ENCODE results near the gene CAMK4. TPM values are rescaled to one million over a fixed set of nuclear protein-coding genes. Genes with fewer than 3 reads are reported as not detected.
"Not testable (repeated sequence)": the region's sequence is repeated elsewhere in the genome, so short reads cannot be mapped to it uniquely, and the experiment has no call there.

CAMK4 gene
- total RNA-seq, 1 donor, result 89.3 TPM

- Histone ChIP-seq H3K27me3 (ENCODE audit: insufficient read depth, low read length) (no peaks in the 10 kb centered on the region), H3K4me3 (ENCODE audit: low read length) (no peak overlapping the region), H3K4me1 (ENCODE audit: insufficient read depth, low read length) (no peaks in the 10 kb centered on the region), H3K9me3 (ENCODE audit: low read depth, low read length) (peaks cover 10% of the 10 kb centered on the region)
Observed at GRCh38 chr5:111301264-111301663, 77.1 kb downstream of the CAMK4 start.

GRCh38 chr5:111302043-111302442 lies 77.9 kb downstream of the CAMK4 start:
- H3K4me1 ChIP-seq (ENCODE audit: insufficient read depth, low read length); H3K27me3 ChIP-seq (ENCODE audit: insufficient read depth, low read length); H3K4me3 ChIP-seq (ENCODE audit: low read length): not testable (repeated sequence)
- peaks cover 10% of the 10 kb centered on the region for H3K9me3 ChIP-seq (ENCODE audit: low read depth, low read length)

- Histone ChIP-seq H3K4me3 (ENCODE audit: low read length) (no peak overlapping the region), H3K9me3 (ENCODE audit: low read depth, low read length) (no peaks in the 10 kb centered on the region), H3K4me1 (ENCODE audit: insufficient read depth, low read length) (no peaks in the 10 kb centered on the region), H3K27me3 (ENCODE audit: insufficient read depth, low read length) (no peaks in the 10 kb centered on the region)
Observed at GRCh38 chr5:111308951-111309350, 84.8 kb downstream of the CAMK4 start.

GRCh38 chr5:111309384-111309783 lies 85.2 kb downstream of the CAMK4 start:
- Histone ChIP-seq H3K4me3 (ENCODE audit: low read length) (no peak overlapping the region), H3K4me1 (ENCODE audit: insufficient read depth, low read length) (no peaks in the 10 kb centered on the region), H3K27me3 (ENCODE audit: insufficient read depth, low read length) (no peaks in the 10 kb centered on the region), H3K9me3 (ENCODE audit: low read depth, low read length) (no peaks in the 10 kb centered on the region)

GRCh38 chr5:111310711-111311620 lies 86.8 kb downstream of the CAMK4 start:
- Histone ChIP-seq H3K4me3 (ENCODE audit: low read length) (no peak overlapping the region), H3K27me3 (ENCODE audit: insufficient read depth, low read length) (no peaks in the 10 kb centered on the region), H3K9me3 (ENCODE audit: low read depth, low read length) (no peaks in the 10 kb centered on the region), H3K4me1 (ENCODE audit: insufficient read depth, low read length) (no peaks in the 10 kb centered on the region)

- Histone ChIP-seq H3K4me1 (ENCODE audit: insufficient read depth, low read length) (no peaks in the 10 kb centered on the region), H3K27me3 (ENCODE audit: insufficient read depth, low read length) (no peaks in the 10 kb centered on the region), H3K4me3 (ENCODE audit: low read length) (no peak overlapping the region), H3K9me3 (ENCODE audit: low read depth, low read length) (no peaks in the 10 kb centered on the region)
Observed at GRCh38 chr5:111311666-111312065, 87.5 kb downstream of the CAMK4 start.

- H3K4me3 ChIP-seq (ENCODE audit: low read length), result no peak overlapping the region
- H3K9me3 ChIP-seq (ENCODE audit: low read depth, low read length), result no peaks in the 10 kb centered on the region
- H3K4me1 ChIP-seq (ENCODE audit: insufficient read depth, low read length), result no peaks in the 10 kb centered on the region
- H3K27me3 ChIP-seq (ENCODE audit: insufficient read depth, low read length), result no peaks in the 10 kb centered on the region
Observed at GRCh38 chr5:111313017-111313724, 89.0 kb downstream of the CAMK4 start.

GRCh38 chr5:111320953-111321352 lies 96.8 kb downstream of the CAMK4 start:
- Histone ChIP-seq H3K27me3 (ENCODE audit: insufficient read depth, low read length) (no peaks in the 10 kb centered on the region), H3K9me3 (ENCODE audit: low read depth, low read length) (peaks cover 4% of the 10 kb centered on the region), H3K4me1 (ENCODE audit: insufficient read depth, low read length) (peaks cover 4% of the 10 kb centered on the region), H3K4me3 (ENCODE audit: low read length) (no peak overlapping the region)

GRCh38 chr5:111321376-111321775 lies 97.2 kb downstream of the CAMK4 start:
- H3K4me3 ChIP-seq (ENCODE audit: low read length), result no peak overlapping the region

GRCh38 chr5:111326551-111326950 lies 102.4 kb downstream of the CAMK4 start:
- Histone ChIP-seq H3K4me1 (ENCODE audit: insufficient read depth, low read length) (no peaks in the 10 kb centered on the region), H3K4me3 (ENCODE audit: low read length) (no peak overlapping the region), H3K9me3 (ENCODE audit: low read depth, low read length) (peaks cover 8% of the 10 kb centered on the region), H3K27me3 (ENCODE audit: insufficient read depth, low read length) (no peaks in the 10 kb centered on the region)

More at GRCh38 chr5:111321376-111321775, 97.2 kb downstream of the CAMK4 start:
- no peaks in the 10 kb centered on the region for H3K27me3 ChIP-seq (ENCODE audit: insufficient read depth, low read length)
- H3K4me1 ChIP-seq (ENCODE audit: insufficient read depth, low read length), result peaks cover 4% of the 10 kb centered on the region
- H3K9me3 ChIP-seq (ENCODE audit: low read depth, low read length), result peaks cover 4% of the 10 kb centered on the region

- Histone ChIP-seq H3K4me1 (ENCODE audit: insufficient read depth, low read length) (no peaks in the 10 kb centered on the region), H3K27me3 (ENCODE audit: insufficient read depth, low read length) (no peaks in the 10 kb centered on the region), H3K9me3 (ENCODE audit: low read depth, low read length) (no peaks in the 10 kb centered on the region), H3K4me3 (ENCODE audit: low read length) (no peak overlapping the region)
Observed at GRCh38 chr5:111337133-111337532, 112.9 kb downstream of the CAMK4 start.

GRCh38 chr5:111337688-111338087 lies 113.5 kb downstream of the CAMK4 start:
- Histone ChIP-seq H3K4me1 (ENCODE audit: insufficient read depth, low read length) (no peaks in the 10 kb centered on the region), H3K9me3 (ENCODE audit: low read depth, low read length) (no peaks in the 10 kb centered on the region), H3K4me3 (ENCODE audit: low read length) (no peak overlapping the region), H3K27me3 (ENCODE audit: insufficient read depth, low read length) (no peaks in the 10 kb centered on the region)

- no peak overlapping the region for H3K4me3 ChIP-seq (ENCODE audit: low read length)
- H3K9me3 ChIP-seq (ENCODE audit: low read depth, low read length), result no peaks in the 10 kb centered on the region
- no peaks in the 10 kb centered on the region for H3K4me1 ChIP-seq (ENCODE audit: insufficient read depth, low read length)
- H3K27me3 ChIP-seq (ENCODE audit: insufficient read depth, low read length), result no peaks in the 10 kb centered on the region
Observed at GRCh38 chr5:111345731-111346130, 121.5 kb downstream of the CAMK4 start.

GRCh38 chr5:111347021-111347420 lies 122.8 kb downstream of the CAMK4 start:
- Histone ChIP-seq H3K9me3 (ENCODE audit: low read depth, low read length) (no peaks in the 10 kb centered on the region), H3K4me1 (ENCODE audit: insufficient read depth, low read length) (no peaks in the 10 kb centered on the region), H3K4me3 (ENCODE audit: low read length) (no peak overlapping the region), H3K27me3 (ENCODE audit: insufficient read depth, low read length) (no peaks in the 10 kb centered on the region)

GRCh38 chr5:111348661-111349329 lies 124.6 kb downstream of the CAMK4 start:
- no peaks in the 10 kb centered on the region for H3K9me3 ChIP-seq (ENCODE audit: low read depth, low read length)
- H3K4me3 ChIP-seq (ENCODE audit: low read length), result no peak overlapping the region
- H3K4me1 ChIP-seq (ENCODE audit: insufficient read depth, low read length), result no peaks in the 10 kb centered on the region
- no peaks in the 10 kb centered on the region for H3K27me3 ChIP-seq (ENCODE audit: insufficient read depth, low read length)
